ENCODE measurements around the gene HNRNPM. TPM values are rescaled to one million over a fixed set of nuclear protein-coding genes. Genes with fewer than 3 reads are reported as not detected.
"Not testable (repeated sequence)": the region's sequence is repeated elsewhere in the genome, so short reads cannot be mapped to it uniquely, and the experiment has no call there.

The HNRNPM gene
- total RNA-seq, 1 donor = 41.8 TPM

DNA sequence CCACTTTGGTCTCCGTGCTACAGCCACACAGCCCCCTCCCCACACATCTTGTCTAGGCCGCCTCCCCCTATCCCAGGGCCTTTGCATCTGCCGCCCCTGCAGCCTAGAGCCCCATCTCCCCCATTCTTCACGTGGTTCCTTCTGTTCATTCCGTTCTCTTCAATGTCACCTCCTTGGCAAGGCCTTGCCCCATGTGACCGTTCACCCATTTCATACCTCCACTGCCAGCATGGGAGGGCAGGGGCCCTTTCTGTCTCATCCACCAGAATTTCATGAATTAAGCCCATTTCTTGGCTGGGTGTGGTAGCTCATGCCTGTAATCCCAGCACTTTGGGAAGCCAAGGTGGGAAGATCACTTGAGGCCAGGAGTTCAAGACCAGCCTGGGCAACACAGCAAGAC lies 15.7 kb upstream of the HNRNPM start:
- TF ChIP-seq, protein P1, sequence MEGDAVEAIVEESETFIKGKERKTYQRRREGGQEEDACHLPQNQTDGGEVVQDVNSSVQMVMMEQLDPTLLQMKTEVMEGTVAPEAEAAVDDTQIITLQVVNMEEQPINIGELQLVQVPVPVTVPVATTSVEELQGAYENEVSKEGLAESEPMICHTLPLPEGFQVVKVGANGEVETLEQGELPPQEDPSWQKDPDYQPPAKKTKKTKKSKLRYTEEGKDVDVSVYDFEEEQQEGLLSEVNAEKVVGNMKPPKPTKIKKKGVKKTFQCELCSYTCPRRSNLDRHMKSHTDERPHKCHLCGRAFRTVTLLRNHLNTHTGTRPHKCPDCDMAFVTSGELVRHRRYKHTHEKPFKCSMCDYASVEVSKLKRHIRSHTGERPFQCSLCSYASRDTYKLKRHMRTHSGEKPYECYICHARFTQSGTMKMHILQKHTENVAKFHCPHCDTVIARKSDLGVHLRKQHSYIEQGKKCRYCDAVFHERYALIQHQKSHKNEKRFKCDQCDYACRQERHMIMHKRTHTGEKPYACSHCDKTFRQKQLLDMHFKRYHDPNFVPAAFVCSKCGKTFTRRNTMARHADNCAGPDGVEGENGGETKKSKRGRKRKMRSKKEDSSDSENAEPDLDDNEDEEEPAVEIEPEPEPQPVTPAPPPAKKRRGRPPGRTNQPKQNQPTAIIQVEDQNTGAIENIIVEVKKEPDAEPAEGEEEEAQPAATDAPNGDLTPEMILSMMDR (IDR thresholded peaks at IDR 0.05; ENCODE audit: insufficient read depth, low read length) = no peak
- no peak for DNase-seq (ENCODE audit: low read depth)
- no peak overlapping the region for H3K4me3 ChIP-seq (ENCODE audit: low read depth, low read length)

DNA sequence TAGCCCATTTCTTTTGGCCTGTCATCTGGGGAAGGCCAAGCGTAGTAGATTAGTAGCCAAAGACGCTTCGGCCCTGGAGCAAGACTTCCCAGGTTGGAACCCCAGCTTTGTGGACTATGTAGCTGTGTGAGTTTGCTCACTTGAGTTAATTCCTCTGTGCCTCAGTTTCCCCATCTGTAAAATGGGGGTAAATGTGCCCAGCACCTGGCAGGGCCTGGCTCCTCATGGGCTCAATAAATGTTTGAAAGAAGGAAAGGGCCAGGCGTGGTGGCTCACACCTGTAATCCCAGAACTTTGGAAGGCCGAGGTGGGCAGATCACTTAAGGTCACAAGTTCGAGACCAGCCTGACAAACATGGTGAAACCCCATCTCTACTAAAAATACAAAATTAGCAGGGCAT lies 14.9 kb upstream of the HNRNPM start:
- TF ChIP-seq, protein P1 (IDR thresholded peaks at IDR 0.05; ENCODE audit: insufficient read depth, low read length) = no peak
- no peak overlapping the region for H3K4me3 ChIP-seq (ENCODE audit: low read depth, low read length)
- DNase-seq (ENCODE audit: low read depth) = no peak

DNA sequence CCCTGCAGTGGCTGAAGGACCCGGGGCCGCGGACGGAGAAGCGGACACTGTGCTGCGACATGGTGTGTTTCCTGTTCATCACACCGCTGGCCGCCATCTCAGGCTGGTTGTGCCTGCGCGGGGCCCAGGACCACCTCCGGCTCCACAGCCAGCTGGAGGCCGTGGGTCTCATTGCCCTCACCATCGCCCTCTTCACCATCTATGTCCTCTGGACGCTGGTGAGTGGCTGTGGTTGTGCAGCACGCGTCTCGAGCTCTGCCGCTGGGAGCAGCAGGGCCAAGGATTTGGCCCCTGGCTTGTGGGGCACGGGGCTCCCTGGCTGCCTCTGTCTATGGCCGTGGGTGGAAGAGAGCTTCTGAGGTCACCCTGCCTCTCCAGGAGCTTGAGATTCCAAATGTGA lies 14.1 kb upstream of the HNRNPM start:
- TF ChIP-seq, protein P1 (IDR thresholded peaks at IDR 0.05; ENCODE audit: insufficient read depth, low read length) = no peak
- no peak overlapping the region for H3K4me3 ChIP-seq (ENCODE audit: low read depth, low read length)
- no peak for DNase-seq (ENCODE audit: low read depth)

DNA sequence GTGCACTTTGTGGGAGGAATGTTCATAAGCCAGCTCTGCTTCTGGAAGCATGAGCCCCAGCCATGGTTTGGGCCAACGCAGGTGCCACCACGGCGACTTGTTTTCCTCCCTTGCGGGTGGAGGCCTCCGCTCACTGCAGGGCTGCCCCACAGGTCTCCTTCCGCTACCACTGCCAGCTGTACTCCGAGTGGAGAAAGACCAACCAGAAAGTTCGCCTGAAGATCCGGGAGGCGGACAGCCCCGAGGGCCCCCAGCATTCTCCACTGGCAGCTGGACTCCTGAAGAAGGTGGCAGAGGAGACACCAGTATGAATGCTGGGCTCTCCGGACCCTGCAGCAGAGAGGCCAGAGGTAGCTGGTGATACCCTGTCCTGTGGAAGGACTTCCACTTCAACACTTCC lies 6.5 kb upstream of the HNRNPM start:
- H3K4me3 ChIP-seq (ENCODE audit: low read depth, low read length) = no peak overlapping the region
- no peak for DNase-seq (ENCODE audit: low read depth)
- TF ChIP-seq, protein P1 (IDR thresholded peaks at IDR 0.05; ENCODE audit: insufficient read depth, low read length) = no peak

DNA sequence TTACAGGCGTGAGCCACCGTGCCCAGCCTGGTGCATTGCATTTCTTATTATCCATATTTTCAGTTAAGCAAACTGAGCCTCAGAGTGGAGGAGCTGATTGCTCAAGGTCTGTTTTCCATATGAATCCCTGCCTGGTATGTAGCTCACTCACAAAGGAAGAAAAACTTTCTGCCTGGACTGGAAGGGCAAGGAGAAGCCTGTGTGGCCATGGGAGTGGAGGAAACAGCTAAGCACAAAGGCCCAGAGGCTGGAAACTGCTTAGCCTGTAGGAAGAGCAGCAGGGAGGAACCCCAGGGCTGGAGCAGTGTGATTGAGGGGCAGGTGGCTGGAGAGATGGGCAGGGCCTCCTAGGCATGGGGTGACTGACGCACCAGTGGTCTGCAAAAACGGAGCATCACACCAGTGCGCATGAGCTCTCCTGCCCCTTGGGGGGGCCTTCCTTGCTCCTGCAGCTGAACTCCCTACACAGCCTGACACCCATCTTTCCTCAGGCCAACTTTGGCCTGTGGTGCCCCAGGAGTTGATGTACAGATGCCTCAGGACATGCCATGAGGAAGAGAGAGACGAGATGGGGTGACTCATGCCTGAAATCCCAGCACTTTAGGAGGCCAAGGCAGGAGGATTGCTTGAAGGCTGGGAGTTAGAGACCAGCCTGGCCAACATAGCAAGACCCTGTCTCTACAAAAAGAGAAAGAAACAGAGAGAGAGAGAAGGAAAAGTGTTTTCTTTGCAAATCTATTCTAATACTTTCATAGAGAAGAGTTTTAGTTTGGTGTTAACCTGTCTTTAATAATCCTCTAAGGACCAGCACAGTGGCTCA lies 2.8 kb upstream of the HNRNPM start:
- DNase-seq (ENCODE audit: low read depth) = no peak
- no peak overlapping the region for H3K4me3 ChIP-seq (ENCODE audit: low read depth, low read length)
- TF ChIP-seq, protein P1 (IDR thresholded peaks at IDR 0.05; ENCODE audit: insufficient read depth, low read length) = no peak

DNA sequence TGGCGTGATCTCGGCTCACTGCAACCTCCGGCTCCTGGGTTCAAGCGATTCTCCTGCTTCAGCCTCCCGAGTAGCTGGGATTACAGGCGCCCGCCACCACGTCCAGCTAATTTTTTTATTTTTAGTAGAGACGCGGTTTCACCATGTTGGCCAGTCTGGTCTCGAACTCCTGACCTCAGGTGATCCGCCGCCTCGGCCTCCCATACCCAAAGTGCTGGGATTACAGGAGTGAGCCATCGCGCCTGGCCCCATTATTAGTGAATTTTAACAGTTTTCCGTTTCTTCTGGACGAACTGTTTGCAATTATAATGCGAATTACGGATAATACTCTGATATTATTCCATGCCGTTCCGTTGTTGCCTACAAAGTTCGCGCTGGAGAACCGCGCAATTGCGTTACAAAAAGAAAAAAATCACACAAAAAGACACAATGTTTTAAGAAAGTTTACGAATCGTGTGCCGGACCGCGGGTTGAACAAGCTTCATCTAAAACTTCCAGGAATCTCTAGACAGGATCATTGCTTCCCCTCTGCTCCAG lies 567 bp upstream of the HNRNPM start:
- not testable (repeated sequence) for DNase-seq (ENCODE audit: low read depth)
- peak overlapping the region; percentile 66 for H3K4me3 ChIP-seq (ENCODE audit: low read depth, low read length)

DNA sequence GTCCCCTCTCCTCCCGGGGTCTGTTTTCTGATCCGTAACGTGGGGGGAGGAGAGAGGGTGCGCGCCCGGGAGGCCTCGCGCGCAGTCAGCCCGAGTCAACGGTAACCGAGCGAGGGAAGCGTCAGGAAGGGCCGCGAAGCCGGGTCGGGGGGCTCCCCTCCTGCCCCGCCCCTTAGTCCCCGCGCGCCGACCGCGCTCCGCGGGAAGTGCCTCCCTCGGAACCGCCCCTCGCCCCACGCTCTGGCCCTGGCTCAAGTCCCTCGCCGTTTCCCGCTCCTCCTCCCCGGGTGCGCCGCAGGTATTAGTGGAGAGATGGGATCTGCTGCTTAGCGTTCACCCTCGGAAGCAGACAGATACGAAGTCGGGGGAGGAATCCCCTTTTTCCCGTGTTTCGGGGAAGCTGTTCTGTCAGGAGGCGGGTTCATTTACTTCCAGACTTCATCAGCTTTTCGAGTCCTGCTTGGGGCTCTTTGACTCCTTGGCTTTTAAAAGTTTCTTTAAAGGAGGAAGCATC lies 770 bp downstream of the HNRNPM start:
- TF ChIP-seq, protein P1 (IDR thresholded peaks at IDR 0.05; ENCODE audit: insufficient read depth, low read length) = no peak
- peak overlapping the region; percentile 87 for H3K4me3 ChIP-seq (ENCODE audit: low read depth, low read length)
- DNase-seq (ENCODE audit: low read depth) = no peak

All from fibroblast of the aortic adventitia (primary cell).